HG02938 (cell line): ENCODE measurements around the gene NUP58.

ENCODE experiments used
- ATAC-seq: cut with Tn5 transposase; IDR thresholded peaks from one replicate; pipeline ENCODE4 v1.9.1; 2021; ENCODE audit warnings: mild to moderate bottlenecking, moderate library complexity; ENCODE audit not compliant: unreplicated experiment

Gene NUP58

DNA sequence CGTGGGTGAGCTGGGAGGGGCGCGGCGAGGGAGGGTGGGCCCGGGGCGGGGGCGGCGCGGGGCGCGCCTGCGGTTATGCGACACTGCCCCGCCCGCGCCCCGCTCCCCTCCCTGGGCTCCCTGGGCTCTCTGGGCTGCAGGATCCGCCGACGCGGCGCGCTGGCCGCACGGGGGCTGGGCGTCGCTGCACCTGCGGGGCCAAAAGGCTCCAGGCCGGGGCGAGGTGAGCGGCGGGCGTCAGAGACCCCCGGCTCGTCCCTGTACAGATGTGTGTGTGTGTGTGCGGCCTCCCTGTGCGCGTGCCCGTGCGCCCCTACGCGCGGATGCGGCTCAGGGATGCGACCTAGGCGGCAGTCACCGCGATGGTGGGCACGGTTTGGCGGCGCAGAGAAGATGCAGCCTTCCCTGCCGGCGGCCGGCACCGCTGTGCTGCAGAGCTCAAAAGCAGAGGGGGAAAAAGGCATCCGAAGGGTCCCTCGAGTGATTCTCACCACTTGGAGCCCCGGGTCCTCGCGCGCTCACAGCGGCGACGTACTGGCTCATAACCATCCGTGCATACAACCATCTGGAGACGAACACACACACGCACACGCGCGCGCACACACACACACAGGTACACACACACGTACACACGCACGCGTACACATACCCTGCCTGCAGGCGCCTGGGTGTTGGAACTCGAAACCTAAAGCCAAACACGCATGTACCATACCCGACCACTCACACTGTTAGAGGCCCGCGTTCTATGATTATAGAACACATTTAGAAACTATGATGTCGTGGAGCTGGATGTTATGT is 71.1 kb downstream of the NUP58 start:
- no peak for ATAC-seq

DNA sequence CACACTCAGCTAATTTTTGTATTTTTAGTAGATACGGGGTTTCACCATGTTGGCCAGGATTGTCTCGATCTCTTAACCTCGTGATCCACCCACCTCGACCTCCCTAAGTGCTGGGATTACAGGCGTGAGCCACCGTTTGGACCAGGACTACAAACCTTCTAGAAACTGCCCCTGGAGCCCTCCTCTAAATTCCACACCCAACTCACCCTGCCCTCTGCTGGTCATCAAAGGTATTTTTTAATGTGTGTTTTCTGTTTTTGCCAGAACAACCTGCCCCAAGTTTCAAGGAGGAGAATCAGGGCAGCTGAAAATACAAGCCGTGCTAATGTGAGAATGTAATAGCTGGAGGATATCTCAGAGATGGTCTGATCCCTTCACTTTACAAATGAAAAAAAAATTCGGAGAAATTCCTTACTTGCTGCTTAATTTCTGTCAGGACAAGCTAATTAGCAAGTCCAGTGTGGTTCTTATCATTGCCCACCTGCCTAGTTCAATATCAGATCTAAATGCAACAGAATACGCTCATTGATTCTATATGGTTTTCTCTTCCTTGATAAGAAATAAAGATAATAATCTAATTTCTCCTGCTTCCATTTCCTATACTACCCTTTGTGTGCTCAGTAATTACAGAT is 74.4 kb downstream of the NUP58 start:
- ATAC-seq, result no peak

DNA sequence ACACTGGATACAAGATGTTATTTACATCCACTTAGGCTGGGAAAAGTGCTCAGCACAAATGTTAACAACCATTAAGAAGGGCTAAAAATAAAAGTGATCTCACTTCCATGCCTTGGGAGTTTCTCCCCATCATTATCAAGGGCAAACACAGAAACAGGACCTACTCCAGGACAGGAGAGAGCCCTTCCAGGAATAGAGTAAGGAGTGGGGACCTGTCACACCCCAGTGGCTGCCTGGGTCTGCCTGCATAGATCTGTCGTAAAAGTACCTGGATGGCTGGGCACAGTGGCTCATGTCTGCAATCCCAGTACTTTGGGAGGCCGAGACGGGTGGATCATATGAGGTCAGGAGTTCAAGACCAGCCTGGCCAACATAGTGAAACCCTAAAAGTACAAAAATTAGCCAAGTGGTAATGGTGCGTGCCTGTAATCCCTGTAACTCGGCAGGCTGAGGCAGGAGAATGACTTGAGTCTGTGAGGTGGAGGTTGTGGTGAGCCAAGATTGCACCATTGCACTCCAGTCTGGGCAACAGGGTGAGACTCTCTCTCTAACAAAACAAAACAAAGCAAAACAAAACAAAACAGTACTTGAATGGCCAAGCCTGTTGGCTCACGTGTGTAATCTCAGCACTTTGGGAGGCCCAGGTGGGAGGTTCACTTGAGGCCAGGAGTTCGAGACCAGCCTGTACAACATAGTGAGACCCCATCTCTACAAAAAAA is 76.0 kb downstream of the NUP58 start:
- no peak for ATAC-seq

DNA sequence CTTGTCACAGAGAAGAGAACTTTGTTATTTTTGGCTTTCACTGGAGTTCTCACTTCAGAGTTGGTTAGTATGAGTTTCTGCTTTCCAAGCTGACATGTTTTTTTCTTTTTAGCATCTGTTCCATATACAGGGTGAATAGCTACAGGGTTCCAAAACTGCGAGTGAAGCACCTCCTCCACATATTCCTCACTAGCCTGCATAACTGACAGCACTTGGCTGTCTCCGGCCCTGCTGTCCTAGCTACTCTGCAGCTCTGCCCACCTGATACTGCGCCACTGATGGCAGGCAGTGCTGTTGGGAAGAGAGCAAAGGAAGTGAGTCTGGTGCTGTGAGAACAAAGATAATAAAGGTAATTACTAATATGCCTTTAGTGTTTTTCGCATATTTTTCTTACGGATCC is 77.1 kb downstream of the NUP58 start:
- no peak for ATAC-seq

DNA sequence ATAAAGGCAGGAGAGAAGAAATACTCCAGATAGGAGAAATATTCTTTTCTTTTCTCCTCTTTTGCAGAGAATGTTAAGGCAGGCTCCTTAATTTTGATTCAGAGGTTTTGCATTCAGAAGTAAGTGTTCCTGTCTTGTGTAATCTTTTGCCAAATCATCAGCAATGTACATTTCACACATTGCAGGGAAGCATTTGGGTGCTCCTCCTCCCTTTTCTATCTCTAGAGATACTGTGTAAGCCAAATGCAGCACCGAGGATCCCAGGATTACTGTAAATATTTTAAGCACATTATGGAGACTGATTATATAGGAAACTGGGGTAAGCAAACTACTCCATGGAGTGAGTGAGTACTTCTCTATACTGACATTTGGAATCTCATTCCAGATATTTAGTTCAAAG is 77.6 kb downstream of the NUP58 start:
- ATAC-seq, result no peak

DNA sequence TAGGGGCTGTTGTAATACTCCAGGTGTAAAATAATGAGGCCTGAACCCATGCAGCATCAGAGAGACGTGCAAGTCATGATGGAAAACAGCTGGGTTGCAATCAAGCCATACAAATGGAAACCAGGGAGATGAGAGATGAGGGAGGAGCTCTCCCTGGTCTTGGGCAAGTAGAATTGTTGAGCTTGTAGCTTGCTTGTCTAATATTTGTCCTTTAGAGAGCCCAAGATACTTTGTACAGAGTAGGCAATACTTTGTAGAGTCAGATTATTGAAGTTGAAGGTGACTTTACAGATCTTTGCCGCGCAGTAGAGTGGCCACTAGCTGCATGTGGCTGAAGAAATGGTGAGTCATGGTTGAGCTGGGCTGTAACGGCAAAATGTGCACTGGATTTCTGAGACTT is 78.7 kb downstream of the NUP58 start:
- ATAC-seq, result no peak

DNA sequence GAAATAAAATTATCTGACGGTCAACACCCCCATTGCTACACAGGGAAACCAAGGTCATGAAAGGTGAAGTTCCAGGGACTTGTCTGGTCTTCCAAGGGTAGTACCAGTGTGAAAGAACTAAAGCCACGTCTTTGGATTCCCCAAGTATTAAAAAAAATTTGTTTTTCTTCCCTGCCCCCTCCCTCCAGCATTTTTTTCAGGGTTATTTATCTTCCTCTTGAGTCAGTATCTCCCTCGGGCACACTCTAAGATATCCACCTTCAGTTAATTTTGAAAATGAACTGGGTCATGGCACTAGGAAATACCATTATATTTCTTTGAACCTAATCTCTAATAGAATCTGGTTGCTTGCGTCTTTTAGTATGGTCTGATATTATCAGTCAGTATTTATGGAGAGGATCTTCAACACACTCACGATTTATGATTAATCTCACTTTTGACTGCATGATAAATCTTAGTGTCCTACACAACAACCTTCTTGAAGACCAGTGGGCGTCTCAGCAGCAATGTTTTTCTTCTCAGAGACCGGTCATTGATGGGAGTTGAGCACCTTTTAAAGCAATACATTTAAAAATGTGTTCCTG is 79.4 kb downstream of the NUP58 start:
- no peak for ATAC-seq

DNA sequence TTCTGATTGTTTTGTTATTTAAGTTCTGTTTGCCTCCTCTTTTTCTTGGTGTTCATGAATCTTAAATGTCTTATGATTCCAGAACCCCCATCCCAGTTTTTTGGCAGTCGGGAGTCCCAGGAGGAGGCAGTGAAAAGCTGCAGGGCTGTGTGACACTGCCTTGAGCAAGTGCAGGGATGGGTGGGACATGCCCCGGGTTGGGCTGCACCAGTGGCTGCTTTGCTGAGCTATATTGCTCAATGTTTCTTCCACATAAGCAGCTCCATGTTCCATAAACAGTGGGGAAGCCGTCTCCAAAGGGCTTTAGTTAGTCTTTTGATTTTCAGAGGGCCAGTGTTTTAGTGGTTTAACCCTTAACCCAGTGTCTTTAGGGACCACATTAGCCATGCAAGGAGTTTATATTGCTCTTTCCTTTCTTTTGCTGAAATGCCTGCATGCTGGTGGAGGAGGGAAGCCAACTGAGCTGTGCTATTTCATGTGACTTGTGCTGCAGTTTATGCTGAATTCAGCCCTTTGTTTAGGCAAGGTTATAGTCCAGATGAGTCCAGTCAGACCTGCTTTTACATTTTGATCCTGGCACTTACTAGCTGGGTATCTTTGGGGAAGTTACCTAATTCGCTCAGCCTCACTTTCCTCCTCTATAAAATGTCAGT is 83.5 kb downstream of the NUP58 start:
- no peak for ATAC-seq

DNA sequence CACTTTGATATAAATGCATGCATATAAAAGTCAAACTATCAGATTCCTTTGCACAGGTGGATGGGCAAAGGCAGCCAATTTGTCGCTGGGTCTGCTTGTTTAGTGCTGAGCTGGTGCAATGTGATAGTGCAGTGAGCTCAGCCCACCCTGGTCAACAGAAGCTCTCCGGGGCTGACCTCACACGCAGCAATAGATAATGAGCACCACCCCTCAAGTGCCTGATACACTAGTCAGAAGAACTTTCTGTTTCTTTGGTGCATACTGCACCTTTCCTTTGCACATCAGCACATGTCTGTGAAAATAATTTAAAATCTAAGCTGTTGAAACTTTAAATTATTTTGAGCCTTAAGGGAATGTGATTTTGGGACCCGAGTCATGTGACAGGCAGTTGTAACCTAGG is 90.5 kb downstream of the NUP58 start:
- ATAC-seq, result no peak
